DMS53 treated with DMSO at 0.1 percent for 48 hours (cell line): ENCODE results near the gene EML1.

ENCODE experiments used
- DNase-seq: peaks from one replicate; lab custom pipeline; 2025; ENCODE audit not compliant: unreplicated experiment; lab: John Stamatoyannopoulos, UW

The EML1 gene

GRCh38 chr14:99952453-99952852 is 159.2 kb downstream of the EML1 start:
- no peak for DNase-seq

GRCh38 chr14:99955826-99956455 is 162.7 kb downstream of the EML1 start:
- DNase-seq = no peak

GRCh38 chr14:99958380-99958779 is 165.2 kb downstream of the EML1 start:
- no peak for DNase-seq

GRCh38 chr14:99961826-99962518 is 168.8 kb downstream of the EML1 start:
- DNase-seq = no peak

GRCh38 chr14:99964979-99965378 is 171.8 kb downstream of the EML1 start:
- no peak for DNase-seq

GRCh38 chr14:99966037-99966835 is 173.0 kb downstream of the EML1 start:
- no peak for DNase-seq

- DNase-seq = no peak
Measured at GRCh38 chr14:99966912-99967311, 173.7 kb downstream of the EML1 start.

- no peak for DNase-seq
Measured at GRCh38 chr14:99968191-99968920, 175.1 kb downstream of the EML1 start.

GRCh38 chr14:99968941-99969340 is 175.7 kb downstream of the EML1 start:
- DNase-seq = no peak

GRCh38 chr14:99969673-99970322 is 176.6 kb downstream of the EML1 start:
- DNase-seq = no peak

- peak; percentile 48 for DNase-seq
Measured at GRCh38 chr14:99971087-99971940, 178.1 kb downstream of the EML1 start.

- no peak for DNase-seq
Measured at GRCh38 chr14:99971941-99972747, 178.9 kb downstream of the EML1 start.

GRCh38 chr14:99972748-99973466 is 179.7 kb downstream of the EML1 start:
- DNase-seq = no peak

- DNase-seq = no peak
Measured at GRCh38 chr14:99975190-99975589, 182.0 kb downstream of the EML1 start.

GRCh38 chr14:99976021-99976420 is 182.8 kb downstream of the EML1 start:
- no peak for DNase-seq

- no peak for DNase-seq
Measured at GRCh38 chr14:99976681-99977080, 183.5 kb downstream of the EML1 start.

- no peak for DNase-seq
Measured at GRCh38 chr14:99980299-99980698, 187.1 kb downstream of the EML1 start.

- DNase-seq = no peak
Measured at GRCh38 chr14:99981806-99982205, 188.6 kb downstream of the EML1 start.
